Measurements from ENCODE around the gene EIF6. TPM values are rescaled to one million over a fixed set of nuclear protein-coding genes. Genes with fewer than 3 reads are reported as not detected.
A peak's percentile ranks its signal among the peaks of the same experiment; 100 is the strongest.
"Not testable (repeated sequence)": the region's sequence is repeated elsewhere in the genome, so short reads cannot be mapped to it uniquely, and the experiment has no call there.

EIF6 gene
- 228 and 244 TPM in 2 replicates for total RNA-seq (2014; rRNA removed; shearing (Covaris generic))

DNA sequence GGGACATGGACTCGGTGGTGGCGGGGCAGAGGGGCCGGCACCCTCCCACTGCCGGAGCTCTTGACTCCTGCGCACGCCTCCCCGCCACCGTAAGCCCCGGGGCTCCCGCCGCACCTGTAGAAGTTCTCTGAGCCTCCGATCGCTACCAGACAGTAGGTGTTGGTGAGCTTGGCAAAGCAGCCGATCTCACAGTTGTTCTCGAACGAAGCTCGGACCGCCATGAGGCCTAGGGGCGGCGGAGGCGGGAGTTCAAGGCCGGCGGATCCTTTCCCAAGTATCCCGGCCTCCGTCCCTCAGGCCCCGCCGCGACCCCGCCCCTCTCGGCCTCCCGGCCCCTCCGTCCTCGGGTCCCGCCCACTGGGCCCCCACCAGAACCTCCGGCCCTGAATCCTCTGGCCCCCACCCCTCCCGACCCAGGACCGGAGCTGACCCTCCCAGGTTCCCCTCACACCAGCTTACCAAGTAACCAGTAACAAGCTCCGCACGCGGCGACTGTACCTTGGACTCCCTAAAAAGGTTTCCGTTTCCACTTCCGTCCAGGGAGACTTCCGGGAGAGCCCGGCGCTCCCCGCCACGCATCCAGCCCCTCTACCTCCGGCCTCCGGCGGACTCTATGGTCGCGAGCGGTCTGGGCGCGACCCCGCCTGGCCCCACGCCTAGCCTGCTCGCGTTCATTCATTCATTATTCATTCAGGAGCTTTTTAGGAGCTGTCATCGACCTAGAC lies at the start of gene EIF6:
TSS of gene EIF6 (minus strand) at position 506 of the 725 bp plus-strand sequence. CDS start at position 221, 285 bp downstream.
- DNase-seq (ENCODE audit: low spot score), result peak; percentile 80

DNA sequence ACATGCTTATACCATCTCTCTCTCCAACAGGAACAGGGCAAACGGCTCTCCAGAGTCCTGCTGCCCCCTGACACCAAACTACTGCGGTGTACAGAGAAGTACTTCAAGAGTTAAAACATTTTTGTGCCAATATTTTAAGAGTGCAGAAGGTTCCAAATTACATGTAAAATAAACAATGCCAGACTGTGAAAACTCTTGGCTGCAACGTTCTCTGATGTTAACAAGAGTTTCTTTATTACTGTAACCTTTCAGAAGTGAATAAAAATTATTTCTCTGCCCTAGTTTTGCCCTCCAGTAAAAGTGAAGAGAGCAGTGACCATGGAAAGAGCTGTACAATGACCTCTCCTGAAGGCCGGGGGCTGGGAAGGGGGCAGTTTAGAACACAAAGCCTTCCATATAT lies 49.0 kb upstream of the EIF6 start:
- no peak for DNase-seq (ENCODE audit: low spot score)

DNA sequence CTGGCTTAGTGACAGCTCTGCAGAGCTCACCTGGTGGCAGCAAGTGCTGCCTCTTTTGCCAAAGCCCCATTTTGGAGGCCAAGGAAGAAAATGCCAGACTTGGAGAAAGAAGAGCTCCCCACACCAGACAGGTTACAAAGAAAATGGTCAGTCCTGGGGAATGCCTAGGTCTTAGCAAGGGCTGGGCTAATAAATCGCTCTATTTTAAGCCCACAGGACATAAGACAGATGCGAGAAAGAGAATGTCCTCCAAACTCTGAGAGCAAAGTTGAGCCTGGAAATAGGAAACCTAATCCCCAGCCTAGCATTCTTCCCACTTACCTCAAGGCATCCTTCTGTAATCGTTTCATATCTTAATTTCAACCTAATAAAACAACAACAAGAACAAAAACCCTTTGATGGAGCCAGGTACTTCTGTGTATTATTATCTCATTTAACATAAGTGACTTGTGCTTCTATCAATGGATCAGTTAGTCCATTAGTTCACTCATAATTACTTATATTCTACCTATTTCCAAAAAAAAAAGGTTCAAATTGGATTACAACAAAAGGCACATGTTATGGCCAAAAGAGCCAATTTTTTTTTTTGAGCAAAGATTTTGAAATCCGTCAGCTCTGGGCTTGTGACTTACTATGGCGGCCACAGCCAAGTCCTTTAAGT lies 48.1 kb upstream of the EIF6 start:
- no peak for DNase-seq (ENCODE audit: low spot score)

DNA sequence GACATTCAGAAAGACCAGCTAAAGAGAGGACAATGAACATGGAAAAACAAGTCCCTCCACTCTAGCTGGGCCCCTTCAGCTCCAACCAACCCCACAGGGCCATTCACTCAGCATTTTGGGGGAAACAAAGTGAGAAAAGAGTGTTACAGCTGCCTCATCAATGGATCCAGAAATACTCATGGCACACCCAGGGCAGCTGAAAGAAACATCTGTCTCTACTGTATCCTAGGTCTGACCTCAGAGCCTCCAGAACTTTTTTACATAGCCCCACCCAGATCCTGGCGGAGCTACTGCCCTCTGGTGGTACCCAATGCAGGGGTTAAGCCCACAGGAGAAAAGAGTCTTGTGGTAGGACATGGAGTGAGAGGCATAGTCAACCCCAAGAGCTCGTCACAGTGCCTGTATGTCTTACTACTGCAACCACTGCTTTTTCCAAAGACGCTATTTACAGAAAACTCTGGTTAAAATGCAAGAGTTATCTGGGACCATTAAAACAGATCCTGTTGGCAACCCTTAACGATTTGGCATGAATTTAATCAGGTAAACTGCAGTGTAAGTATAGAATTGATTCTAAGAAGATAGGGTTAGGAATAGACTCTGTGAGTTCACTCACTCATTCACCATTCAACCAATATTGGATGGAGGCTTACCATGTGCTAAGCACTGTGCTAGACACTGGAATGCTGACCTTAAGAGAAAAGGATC lies 45.0 kb upstream of the EIF6 start:
- DNase-seq (ENCODE audit: low spot score), result peak; percentile 44

DNA sequence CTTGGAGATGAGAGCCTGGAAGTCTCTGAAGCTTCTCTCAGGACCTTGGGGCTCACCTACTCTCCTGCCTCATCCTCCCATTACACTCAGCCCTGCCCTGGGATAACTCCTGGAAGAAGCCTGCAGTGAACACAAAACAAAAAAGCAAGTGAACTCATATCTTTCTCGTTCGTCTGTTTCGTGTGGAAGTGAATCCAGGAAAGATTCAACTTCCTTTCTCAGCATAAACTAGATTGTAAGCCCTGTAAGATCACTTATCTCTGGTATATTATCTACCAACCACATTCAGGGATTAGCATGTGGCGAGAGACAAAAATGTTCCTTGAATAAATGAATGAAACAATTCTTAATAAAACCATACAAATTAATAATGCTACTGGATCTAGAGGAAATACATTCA lies 44.1 kb upstream of the EIF6 start:
- no peak for DNase-seq (ENCODE audit: low spot score)

DNA sequence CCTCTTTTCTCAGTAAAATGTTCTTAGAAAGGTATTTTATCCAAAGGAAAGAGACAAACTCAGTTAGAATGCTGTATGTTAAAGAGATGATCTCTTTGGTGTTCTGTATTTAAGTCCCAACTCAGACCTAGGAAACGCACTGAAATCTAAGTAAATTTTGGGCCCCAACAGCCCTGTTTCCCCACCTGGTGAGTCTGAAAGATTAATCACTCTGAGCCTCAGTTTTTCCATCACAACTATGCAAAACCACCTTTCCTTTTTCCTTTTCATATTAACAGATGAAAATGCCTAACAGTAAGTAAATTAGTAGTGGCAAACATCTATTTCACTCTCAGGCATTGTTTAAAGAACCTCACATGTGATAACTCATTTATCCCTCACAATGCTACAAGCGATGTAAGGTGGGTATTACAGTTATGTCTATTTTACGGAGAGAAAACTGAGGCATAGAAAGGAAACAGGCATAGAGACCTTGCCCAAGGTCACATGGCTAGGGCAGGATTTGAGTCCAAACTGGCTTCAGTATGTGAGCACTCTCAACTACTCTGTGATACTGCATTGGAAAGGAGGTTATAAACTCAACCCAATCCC lies 43.6 kb upstream of the EIF6 start:
- DNase-seq (ENCODE audit: low spot score), result no peak

DNA sequence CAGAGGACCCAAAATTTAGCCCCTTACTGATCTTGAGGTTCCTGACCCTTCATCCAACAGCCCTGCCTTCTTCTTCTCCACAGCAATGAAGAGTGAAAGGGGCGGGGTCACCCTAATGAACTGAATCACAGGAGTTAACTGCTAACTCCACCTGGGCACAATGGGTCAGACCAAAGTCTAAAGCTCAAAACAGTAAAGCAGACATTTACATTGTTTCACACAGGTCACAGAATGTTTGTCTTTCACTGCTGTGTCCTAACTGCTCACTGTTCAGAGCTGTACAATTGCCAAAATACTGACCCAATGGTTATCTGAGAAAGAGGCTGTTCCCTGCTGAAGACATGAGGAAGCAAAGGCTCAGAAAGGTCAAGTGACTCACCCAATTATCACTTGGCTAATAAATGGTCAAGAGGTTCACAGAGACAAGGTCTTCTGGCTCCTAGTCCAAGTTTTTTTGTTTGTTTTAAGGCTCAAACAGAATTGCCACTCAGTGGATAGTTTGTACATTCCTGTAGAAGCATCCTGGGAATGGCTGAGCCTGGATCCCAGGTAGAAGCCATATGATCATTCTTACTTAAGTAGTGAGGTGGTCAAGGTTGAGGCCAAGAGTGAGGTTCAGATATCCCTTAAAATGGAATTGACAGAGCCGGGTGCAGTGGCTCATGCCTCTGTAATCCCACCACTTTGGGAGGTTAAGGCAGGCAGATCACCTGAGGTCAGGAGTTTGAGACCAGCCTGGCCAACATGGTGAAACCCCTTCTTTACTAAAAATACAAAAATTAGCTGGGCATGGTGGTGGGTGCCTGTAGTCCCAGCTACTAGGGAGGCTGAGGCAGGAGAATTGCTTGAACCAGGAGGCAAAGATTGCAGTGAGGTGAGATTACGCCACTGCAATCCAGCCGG lies 42.8 kb upstream of the EIF6 start:
- no peak for DNase-seq (ENCODE audit: low spot score)

DNA sequence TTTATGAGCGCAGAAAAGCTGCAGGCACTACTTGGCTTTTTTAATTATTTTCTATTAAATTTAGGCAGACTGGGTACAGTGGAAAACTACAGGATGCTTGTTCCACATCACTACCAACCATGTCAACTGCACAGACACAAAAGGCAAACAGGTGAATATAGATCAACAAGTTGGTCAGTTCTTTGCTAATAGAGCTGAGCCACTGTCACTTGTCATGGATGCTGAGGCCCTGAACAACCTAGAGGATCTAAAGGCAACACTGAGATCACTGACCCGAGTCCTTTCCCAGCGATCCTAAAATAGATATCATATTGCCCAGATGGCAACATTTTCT lies 42.1 kb upstream of the EIF6 start:
- no peak for DNase-seq (ENCODE audit: low spot score)

DNA sequence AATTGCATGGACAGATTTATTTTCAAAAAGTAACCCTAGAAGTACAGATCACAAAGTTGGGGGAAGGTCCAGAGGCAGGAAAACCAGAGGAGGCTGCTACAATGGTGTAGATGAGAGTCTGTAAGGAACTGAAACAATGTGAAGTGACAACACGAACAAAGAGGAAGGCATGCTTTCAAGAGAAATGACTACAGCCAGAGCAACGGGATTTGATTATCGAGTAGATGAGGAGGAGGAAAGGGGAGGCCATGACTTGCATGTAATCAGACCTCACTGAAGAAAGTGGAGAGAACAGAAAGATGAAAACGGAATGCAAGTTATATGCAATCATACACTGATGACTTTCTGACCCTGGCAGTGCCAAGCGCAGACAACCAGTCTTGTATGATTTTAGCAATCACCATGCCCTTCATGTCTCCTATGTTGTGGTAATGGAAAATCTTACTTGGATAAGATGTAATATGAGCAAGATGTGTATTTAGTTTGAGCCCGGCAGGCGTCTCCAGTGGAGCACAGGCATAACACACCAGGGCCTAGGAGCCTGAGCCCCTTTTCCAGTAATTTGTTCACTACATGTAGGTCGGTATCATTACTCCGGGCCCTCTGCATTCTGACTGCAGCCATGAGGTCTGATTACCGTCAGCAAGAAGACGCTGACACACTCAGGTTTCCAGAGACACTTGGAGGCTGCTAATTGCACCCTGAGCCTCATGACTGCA lies 41.6 kb upstream of the EIF6 start:
- no peak for DNase-seq (ENCODE audit: low spot score)

DNA sequence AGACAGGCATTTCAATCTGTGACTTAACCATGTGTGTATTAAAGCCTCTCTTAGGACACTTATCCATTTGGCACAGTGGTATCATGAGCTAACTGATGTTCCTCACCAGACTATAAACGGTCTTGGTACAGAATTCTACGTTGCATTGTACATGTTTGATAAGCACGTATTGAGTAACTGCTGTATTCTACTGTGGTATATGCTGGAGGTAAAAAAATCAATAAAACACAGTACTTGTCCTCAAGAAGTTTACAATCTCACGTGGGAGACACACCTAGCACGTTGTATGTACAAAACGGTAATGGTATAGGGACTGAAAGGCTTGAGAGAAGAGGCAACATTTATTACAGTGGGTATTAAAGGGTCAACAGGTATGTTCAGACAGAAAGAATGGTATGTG lies 40.8 kb upstream of the EIF6 start:
- no peak for DNase-seq (ENCODE audit: low spot score)

DNA sequence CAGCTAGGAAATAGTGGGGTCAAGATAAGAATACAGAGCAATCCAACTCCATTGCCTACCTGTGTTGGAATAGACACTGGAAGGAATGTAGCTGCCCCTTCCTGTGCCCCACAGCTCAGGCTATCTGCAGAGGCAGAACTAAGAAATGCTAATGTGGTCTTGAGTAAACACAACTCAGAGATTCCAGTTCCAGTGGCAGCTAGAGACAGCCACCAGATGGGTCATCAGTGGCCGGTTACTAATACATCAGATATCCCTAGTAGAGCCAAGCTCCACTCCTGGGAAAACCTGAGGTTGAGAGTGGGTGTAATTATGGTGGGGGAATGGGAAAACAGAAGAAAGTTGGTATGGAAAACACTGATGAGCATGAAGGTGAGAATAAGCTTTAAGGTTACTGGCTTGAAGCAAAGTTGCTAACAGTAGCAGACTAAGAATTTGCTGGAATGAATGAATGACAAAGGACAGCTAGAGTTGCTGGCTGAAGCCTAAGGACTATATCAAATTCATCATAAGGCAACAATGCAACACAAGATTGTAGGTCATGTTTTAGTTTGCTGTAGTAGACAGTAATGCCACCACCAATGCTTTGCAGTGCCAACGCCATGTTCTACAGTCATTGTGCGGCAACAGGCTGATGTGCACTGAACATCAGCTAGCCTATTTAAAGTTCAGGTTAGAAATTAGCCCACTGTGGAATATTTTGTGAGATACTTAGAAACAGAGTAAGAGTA lies 36.0 kb upstream of the EIF6 start:
- peak; percentile 64 for DNase-seq (ENCODE audit: low spot score)

DNA sequence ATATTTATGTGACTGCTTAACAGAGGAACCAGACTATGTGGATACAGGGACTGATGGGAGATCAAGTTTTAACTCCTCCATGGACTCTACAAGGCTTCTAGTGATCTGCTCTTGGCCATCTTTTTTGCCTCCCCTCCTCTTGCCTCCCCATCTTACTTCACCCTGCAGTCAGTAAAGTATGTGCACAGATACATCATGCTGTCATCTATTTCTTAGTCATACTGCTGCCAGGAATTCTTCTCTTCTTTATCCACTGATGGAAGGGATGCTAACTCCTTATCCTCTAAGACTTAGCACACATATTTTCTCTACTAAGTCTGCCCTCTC lies 35.3 kb upstream of the EIF6 start:
- no peak for DNase-seq (ENCODE audit: low spot score)

DNA sequence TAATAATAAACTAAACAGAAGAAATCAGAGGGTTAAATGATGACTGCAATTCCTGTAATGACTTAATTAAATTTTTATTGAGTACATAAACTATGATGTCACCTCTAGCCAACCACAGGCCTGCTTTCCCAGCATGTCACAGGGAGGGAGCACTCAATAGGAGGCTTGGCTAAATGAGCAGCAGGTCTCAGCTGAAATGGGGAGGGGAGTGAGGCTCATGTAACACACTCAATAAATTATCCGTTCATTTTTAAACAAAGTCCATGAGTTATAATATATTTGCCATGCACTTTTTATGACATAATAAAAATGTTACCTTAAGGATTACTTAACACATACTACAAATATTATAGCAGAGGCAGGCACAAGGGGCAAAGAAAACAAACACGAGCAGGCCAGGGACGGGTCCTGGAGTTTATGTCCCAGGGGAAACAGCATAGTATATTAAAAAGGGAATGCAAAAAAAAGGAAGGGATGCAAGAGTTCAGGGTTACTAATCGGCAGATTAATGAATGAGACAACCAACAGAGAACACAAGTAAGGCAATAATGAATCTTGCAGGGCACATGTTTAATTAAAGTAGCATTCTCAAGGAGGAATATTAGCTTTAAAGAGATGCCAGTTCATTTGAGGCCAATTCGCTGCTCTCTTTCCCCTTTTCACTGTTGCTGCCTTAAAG lies 34.8 kb upstream of the EIF6 start:
- DNase-seq (ENCODE audit: low spot score), result peak; percentile 66

DNA sequence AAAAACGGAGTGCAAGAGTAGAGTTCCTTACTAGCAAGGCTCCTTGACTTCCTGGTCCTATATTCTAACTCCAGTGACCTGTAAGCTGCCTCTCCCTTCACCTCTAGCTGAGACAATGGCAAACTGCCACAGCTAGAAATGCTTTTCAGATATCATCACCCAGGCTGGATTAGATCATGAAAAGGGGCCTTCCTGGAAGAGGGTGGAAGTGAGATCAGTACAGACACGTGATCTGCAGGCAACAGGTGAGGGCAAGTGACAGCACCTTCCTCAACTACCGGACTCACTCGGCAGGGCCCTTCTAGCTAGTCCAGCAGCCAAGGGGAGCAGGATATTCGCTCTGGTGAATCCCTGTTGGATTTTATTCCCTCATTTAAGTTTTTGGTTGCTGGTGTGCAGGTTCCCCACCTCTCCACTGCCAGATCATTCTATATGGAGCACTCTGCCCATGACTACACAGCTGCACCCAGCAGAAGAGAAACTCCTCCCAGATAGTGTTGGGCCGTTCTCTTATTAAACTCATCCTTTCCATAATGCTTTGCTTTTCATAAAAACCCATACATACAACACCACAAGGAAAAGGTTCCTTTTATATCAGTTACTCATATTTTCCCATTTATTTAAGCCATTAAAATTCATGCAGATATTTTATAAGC lies 34.1 kb upstream of the EIF6 start:
- DNase-seq (ENCODE audit: low spot score), result peak; percentile 87

DNA sequence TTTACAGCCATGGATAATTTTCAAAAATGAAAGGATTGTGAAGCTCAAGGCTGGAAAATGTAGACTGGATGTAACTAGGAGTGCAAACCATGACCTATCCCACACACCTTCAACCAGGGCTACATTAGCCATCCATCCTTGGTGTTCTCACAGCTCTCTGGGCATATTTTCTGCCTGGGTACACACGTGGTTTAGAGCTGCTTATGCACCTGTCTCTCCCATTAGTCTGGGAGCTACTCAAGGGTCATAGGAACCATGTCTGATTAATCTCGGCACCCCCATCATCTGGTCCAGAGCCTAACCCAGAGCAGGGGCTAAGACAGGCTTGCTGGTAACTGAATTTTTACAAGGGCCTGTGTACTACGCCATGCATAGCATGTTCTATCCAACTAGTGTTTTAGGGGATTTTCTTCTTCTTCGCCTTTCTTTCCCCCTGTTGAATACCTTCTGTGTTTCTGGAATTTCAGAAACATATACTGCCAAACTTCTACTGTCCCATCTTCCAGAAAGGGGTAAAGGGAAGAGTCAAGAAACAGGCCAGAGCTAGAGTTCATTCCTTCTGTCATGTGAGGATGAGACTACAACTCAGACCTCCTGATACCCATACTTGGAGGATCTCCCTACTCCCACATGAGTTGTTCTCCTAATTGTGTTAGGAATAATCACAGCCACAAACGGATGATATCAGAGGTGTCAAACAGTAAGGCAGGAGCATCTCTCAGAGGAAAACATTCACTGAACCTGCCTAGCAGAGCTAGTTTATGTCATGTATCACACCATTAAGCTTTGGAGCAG lies 33.0 kb upstream of the EIF6 start:
- no peak for DNase-seq (ENCODE audit: low spot score)

DNA sequence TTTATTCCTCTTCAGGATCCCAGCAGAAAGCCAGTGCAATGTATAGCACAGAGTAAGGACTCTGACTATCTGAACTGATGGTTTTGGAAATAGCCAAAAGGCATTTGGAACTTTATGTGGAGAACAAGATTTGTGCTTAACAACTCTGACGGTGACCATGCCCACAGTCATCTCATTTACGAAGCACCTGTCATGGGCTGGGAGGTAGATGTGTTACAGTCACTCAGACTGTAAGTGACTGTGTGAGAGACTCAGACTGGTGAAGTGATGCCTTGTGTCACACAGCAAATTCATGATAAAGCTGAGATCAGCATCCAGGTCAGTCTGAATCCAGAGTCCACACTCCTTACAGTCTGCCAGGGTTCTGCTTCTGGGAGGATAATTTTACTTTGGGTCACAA lies 31.5 kb upstream of the EIF6 start:
- DNase-seq (ENCODE audit: low spot score), result no peak

DNA sequence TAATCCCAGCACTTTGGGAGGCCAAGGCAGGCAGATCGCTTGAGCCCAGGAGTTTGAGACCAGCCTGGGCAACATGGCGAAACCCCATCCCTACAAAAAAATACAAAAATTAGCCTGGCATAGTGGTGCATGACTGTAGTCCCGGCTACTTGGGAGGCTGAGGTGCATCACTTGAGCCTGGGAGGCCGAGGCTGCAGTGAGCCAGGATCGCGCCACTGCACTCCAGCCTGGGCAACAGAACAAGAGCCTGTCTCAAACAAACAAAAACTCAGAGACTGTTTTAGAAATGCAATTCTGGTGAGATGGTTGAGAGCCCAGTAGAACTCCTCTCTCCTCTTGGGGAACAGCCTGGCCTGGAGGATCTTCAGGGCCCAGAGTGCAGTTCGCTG lies 31.1 kb upstream of the EIF6 start:
- DNase-seq (ENCODE audit: low spot score), result not testable (repeated sequence)
